GM21515 (cell line): Measurements from ENCODE around the gene RASL10A.

Experiments used
- ATAC-seq: cut with Tn5 transposase; IDR thresholded peaks from one replicate; pipeline ENCODE4 v1.9.1; 2021; ENCODE audit not compliant: unreplicated experiment

RASL10A gene

GRCh38 chr22:29270475-29271271 lies 44.8 kb downstream of the RASL10A start:
- ATAC-seq = no peak

GRCh38 chr22:29269731-29270474 lies 45.6 kb downstream of the RASL10A start:
- ATAC-seq = no peak

GRCh38 chr22:29269230-29269604 lies 46.3 kb downstream of the RASL10A start:
- no peak for ATAC-seq

- ATAC-seq = peak; percentile 19
Observed at GRCh38 chr22:29268511-29269229, 46.8 kb downstream of the RASL10A start.

GRCh38 chr22:29267858-29268510 lies 47.5 kb downstream of the RASL10A start, which contains the start of the genes EWSR1 and RHBDD3:
EWSR1 (plus strand) TSS chr22:29268268; CDS start chr22:29268337, 69 bp downstream.
RHBDD3 (minus strand) TSS chr22:29267981; CDS start chr22:29265626, 2,355 bp downstream.
- ATAC-seq = peak; percentile 84

- no peak for ATAC-seq
Observed at GRCh38 chr22:29267462-29267857, 48.0 kb downstream of the RASL10A start.

- no peak for ATAC-seq
Observed at GRCh38 chr22:29266564-29267461, 48.7 kb downstream of the RASL10A start.

- ATAC-seq = no peak
Observed at GRCh38 chr22:29265929-29266328, 49.6 kb downstream of the RASL10A start.

- no peak for ATAC-seq
Observed at GRCh38 chr22:29265305-29265704, 50.2 kb downstream of the RASL10A start.

GRCh38 chr22:29263791-29264276 lies 51.7 kb downstream of the RASL10A start:
- no peak for ATAC-seq
